ENCODE data around the gene PLA2G12B.

DNA sequence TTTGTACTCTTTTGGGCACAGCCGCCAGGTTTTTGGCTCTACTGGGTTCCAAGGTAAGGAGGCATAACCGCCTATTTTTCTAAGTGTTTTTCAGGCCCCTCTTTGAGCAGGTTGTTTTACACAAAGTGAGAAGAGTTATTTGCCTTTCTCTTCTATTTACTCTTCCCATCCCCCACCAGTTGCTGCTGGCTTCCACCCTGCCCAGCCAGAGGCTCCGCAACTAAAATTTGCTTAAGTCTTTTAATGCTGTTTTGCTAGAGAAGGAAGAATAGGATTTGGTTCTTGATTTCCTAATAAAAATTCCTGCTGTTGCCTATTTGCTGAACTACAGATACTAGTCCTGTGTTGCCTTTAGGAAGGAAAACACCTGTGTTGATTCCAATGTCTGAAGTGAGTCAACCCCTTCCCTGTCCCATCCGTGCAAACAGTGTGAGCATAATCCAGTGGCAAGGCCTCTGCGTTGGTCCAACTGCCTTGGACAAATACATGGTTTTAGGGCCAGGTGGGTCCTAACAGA is 1.9 kb downstream of the PLA2G12B start:
- TF ChIP-seq, protein P1, sequence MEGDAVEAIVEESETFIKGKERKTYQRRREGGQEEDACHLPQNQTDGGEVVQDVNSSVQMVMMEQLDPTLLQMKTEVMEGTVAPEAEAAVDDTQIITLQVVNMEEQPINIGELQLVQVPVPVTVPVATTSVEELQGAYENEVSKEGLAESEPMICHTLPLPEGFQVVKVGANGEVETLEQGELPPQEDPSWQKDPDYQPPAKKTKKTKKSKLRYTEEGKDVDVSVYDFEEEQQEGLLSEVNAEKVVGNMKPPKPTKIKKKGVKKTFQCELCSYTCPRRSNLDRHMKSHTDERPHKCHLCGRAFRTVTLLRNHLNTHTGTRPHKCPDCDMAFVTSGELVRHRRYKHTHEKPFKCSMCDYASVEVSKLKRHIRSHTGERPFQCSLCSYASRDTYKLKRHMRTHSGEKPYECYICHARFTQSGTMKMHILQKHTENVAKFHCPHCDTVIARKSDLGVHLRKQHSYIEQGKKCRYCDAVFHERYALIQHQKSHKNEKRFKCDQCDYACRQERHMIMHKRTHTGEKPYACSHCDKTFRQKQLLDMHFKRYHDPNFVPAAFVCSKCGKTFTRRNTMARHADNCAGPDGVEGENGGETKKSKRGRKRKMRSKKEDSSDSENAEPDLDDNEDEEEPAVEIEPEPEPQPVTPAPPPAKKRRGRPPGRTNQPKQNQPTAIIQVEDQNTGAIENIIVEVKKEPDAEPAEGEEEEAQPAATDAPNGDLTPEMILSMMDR (IDR thresholded peaks at IDR 0.05), result no peak
- no peak for TF ChIP-seq ZFX (IDR thresholded peaks at IDR 0.05; ENCODE audit: borderline replicate concordance)

Measured in 22Rv1 (cell line).